ENCODE data around the gene PAM. TPM values are rescaled to one million over a fixed set of nuclear protein-coding genes. Genes with fewer than 3 reads are reported as not detected.

The PAM gene
- total RNA-seq, 2 donors from 2014 or later, result 2,512 to 4,531 TPM

- peaks cover 42% of the 10 kb centered on the region for H3K36me3 ChIP-seq
- no peak overlapping the region for H3K27ac ChIP-seq
Observed at GRCh38 chr5:103033696-103034095, 278.6 kb downstream of the PAM start.

GRCh38 chr5:103034662-103035392, 279.7 kb downstream of the PAM start:
- Histone ChIP-seq H3K4me1 (no peaks in the 10 kb centered on the region), H3K9me3 (no peaks in the 10 kb centered on the region), H3K27me3 (no peaks in the 10 kb centered on the region), H3K36me3 (peaks cover 30% of the 10 kb centered on the region), H3K4me3 (no peak overlapping the region), H3K27ac (no peak overlapping the region)
- DNase-seq (ENCODE audit: low spot score), result no peak
- no peak for TF ChIP-seq CTCF (IDR thresholded peaks at IDR 0.05)

More at GRCh38 chr5:103033696-103034095, 278.6 kb downstream of the PAM start:
- Histone ChIP-seq H3K4me3 (no peak overlapping the region), H3K4me1 (no peaks in the 10 kb centered on the region), H3K9me3 (no peaks in the 10 kb centered on the region), H3K27me3 (no peaks in the 10 kb centered on the region)
- DNase-seq (ENCODE audit: low spot score), result no peak
- TF ChIP-seq CTCF (IDR thresholded peaks at IDR 0.05), result no peak

- Histone ChIP-seq H3K27me3 (no peaks in the 10 kb centered on the region), H3K4me1 (no peaks in the 10 kb centered on the region), H3K9me3 (no peaks in the 10 kb centered on the region), H3K4me3 (no peak overlapping the region), H3K27ac (no peak overlapping the region), H3K36me3 (peaks cover 22% of the 10 kb centered on the region)
- DNase-seq (ENCODE audit: low spot score), result no peak
- no peak for TF ChIP-seq CTCF (IDR thresholded peaks at IDR 0.05)
Observed at GRCh38 chr5:103035701-103036100, 280.6 kb downstream of the PAM start.

GRCh38 chr5:103036601-103037000, 281.5 kb downstream of the PAM start:
- TF ChIP-seq CTCF (IDR thresholded peaks at IDR 0.05), result no peak
- Histone ChIP-seq H3K4me3 (no peak overlapping the region), H3K27ac (no peak overlapping the region), H3K9me3 (no peaks in the 10 kb centered on the region), H3K4me1 (no peaks in the 10 kb centered on the region), H3K27me3 (no peaks in the 10 kb centered on the region), H3K36me3 (peaks cover 13% of the 10 kb centered on the region)
- DNase-seq (ENCODE audit: low spot score), result no peak

GRCh38 chr5:103037673-103038455, 282.8 kb downstream of the PAM start:
- DNase-seq (ENCODE audit: low spot score), result no peak
- Histone ChIP-seq H3K36me3 (peaks cover 4% of the 10 kb centered on the region), H3K27ac (no peak overlapping the region), H3K9me3 (no peaks in the 10 kb centered on the region), H3K4me3 (no peak overlapping the region), H3K4me1 (no peaks in the 10 kb centered on the region), H3K27me3 (no peaks in the 10 kb centered on the region)
- no peak for TF ChIP-seq CTCF (IDR thresholded peaks at IDR 0.05)
